ENCODE measurements around the gene RPS6KB2. TPM values are rescaled to one million over a fixed set of nuclear protein-coding genes. Genes with fewer than 3 reads are reported as not detected.

Gene RPS6KB2
- total and polyA plus RNA-seq, 2 of the 4 experiments (the other 2 are of a cell fraction) = 50.7 to 58.4 TPM

- in situ Hi-C loops (cut with MboI; ENCODE audit: low sequenced_read_pairs) (no loop called here), dilution Hi-C loops (cut with HindIII; ENCODE audit: low sequenced_read_pairs, unreplicated experiment) (no loop called here), intact Hi-C loops (cut with micrococcal nuclease) (no loop called here)
- no peak overlapping the region for H3K56ac ChIP-seq (ENCODE audit: extremely low read depth, insufficient read depth, low read length)
- BruUV-seq (replicated peaks) = no TSS peak
- H3K79me1 ChIP-seq (ENCODE audit: low read depth in 1 of 2, low read length in 2 of 2) = peaks cover 10 to 38% of the 10 kb centered on the region in 2 experiments; a peak in 3 of 4 replicates
- H3K18ac ChIP-seq (ENCODE audit: low read depth, low read length) = no peak overlapping the region
- no peaks in the 10 kb centered on the region for H3K27me3 ChIP-seq (ENCODE audit: control insufficient read depth, insufficient read depth, low read length)
- H3K4me2 ChIP-seq (ENCODE audit: low read depth, low read length) = no peak overlapping the region
- no peak for TF ChIP-seq SMC3 (IDR thresholded peaks at IDR 0.05; ENCODE audit: low read depth, low read length)
- TF ChIP-seq BHLHE40 (IDR thresholded peaks at IDR 0.05; ENCODE audit: low read depth, low read length) = no peak
- no peak for TF ChIP-seq CHD1 (IDR thresholded peaks at IDR 0.05; ENCODE audit: low read depth, low read length)
- no peak for TF ChIP-seq FOS (IDR thresholded peaks at IDR 0.05; ENCODE audit: low read depth, low read length)
- TF ChIP-seq RCOR1 (IDR thresholded peaks at IDR 0.05; ENCODE audit: insufficient replicate concordance, low read length) = no peak
- no peak for TF ChIP-seq RAD21 (IDR thresholded peaks at IDR 0.05; ENCODE audit: low read length)
- no peak for TF ChIP-seq USF2 (IDR thresholded peaks at IDR 0.05; ENCODE audit: low read depth, low read length)
- TF ChIP-seq MAFK (IDR thresholded peaks at IDR 0.05; ENCODE audit: low read depth, low read length) = no peak
- no peak for TF ChIP-seq POLR2A (IDR thresholded peaks at IDR 0.05; ENCODE audit: low read depth, low read length)
- TF ChIP-seq, protein P1, sequence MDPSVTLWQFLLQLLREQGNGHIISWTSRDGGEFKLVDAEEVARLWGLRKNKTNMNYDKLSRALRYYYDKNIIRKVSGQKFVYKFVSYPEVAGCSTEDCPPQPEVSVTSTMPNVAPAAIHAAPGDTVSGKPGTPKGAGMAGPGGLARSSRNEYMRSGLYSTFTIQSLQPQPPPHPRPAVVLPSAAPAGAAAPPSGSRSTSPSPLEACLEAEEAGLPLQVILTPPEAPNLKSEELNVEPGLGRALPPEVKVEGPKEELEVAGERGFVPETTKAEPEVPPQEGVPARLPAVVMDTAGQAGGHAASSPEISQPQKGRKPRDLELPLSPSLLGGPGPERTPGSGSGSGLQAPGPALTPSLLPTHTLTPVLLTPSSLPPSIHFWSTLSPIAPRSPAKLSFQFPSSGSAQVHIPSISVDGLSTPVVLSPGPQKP (IDR thresholded peaks at IDR 0.05; ENCODE audit: borderline replicate concordance, low read depth, low read length) = no peak
- TF ChIP-seq NFE2L2 (IDR thresholded peaks at IDR 0.05; ENCODE audit: low read depth, low read length) = no peak
- TF ChIP-seq, protein P2, sequence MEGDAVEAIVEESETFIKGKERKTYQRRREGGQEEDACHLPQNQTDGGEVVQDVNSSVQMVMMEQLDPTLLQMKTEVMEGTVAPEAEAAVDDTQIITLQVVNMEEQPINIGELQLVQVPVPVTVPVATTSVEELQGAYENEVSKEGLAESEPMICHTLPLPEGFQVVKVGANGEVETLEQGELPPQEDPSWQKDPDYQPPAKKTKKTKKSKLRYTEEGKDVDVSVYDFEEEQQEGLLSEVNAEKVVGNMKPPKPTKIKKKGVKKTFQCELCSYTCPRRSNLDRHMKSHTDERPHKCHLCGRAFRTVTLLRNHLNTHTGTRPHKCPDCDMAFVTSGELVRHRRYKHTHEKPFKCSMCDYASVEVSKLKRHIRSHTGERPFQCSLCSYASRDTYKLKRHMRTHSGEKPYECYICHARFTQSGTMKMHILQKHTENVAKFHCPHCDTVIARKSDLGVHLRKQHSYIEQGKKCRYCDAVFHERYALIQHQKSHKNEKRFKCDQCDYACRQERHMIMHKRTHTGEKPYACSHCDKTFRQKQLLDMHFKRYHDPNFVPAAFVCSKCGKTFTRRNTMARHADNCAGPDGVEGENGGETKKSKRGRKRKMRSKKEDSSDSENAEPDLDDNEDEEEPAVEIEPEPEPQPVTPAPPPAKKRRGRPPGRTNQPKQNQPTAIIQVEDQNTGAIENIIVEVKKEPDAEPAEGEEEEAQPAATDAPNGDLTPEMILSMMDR (conservative IDR thresholded peaks at IDR 0.05; ENCODE audit: low read depth, low read length) = no peak
- TF ChIP-seq MXI1 (IDR thresholded peaks at IDR 0.05; ENCODE audit: borderline replicate concordance, low read depth, low read length) = no peak
- TF ChIP-seq CEBPB (IDR thresholded peaks at IDR 0.05; ENCODE audit: low read depth, low read length) = no peak
- TF ChIP-seq RFX5 (IDR thresholded peaks at IDR 0.05; ENCODE audit: low read depth, low read length) = no peak
- no peak for TF ChIP-seq MAZ (IDR thresholded peaks at IDR 0.05; ENCODE audit: borderline replicate concordance, low read depth, low read length)
- no peak for DNase-seq
- peaks cover 9% of the 10 kb centered on the region; the same call in 1 of the 2 replicates for H4K20me1 ChIP-seq (ENCODE audit: insufficient read depth, low read length)
- no peak overlapping the region for H4K5ac ChIP-seq (ENCODE audit: low read depth, low read length)
- ATAC-seq (ENCODE audit: low read depth) = no peak
- H2AFZ ChIP-seq (replicated peaks; ENCODE audit: low read length, poor library complexity) = no peak overlapping the region
- no peak overlapping the region for H2AK5ac ChIP-seq (ENCODE audit: low read depth, low read length)
- no peak overlapping the region for H3K14ac ChIP-seq (replicated peaks; ENCODE audit: low read depth, low read length)
- peaks cover 23% of the 10 kb centered on the region for H3K36me3 ChIP-seq (ENCODE audit: control insufficient read depth, insufficient read depth, low read length)
- no peak overlapping the region for H2BK120ac ChIP-seq (ENCODE audit: low read depth, low read length)
- peaks cover 3% of the 10 kb centered on the region for H3K4me1 ChIP-seq (ENCODE audit: control insufficient read depth, insufficient read depth, low read length)
- H3K23ac ChIP-seq (ENCODE audit: low read depth, low read length) = no peak overlapping the region
- H2AK9ac ChIP-seq (replicated peaks; ENCODE audit: low read depth, low read length, poor library complexity) = peak overlapping the region; percentile 62
- 93% methylated on average over 12 of the region's 18 CpGs; no CpG with 5 or more reads in 1 of the 2 experiments for WGBS, 2 experiments (ENCODE audit: extremely low coverage in 2 of 2, insufficient read length in 1 of 2)
- no peaks in the 10 kb centered on the region; the same call in 1 of the 2 replicates for H3K9me1 ChIP-seq (ENCODE audit: insufficient read depth, low read length)
- H3K9ac ChIP-seq (ENCODE audit: low read depth, low read length) = no peak overlapping the region
- no peak overlapping the region for H4K8ac ChIP-seq (ENCODE audit: low read depth in 2 of 2, low read length in 2 of 2)
- H3K27ac ChIP-seq (ENCODE audit: insufficient read depth, low read length) = no peak overlapping the region
- CTCF ChIA-PET = no interaction called here
- H4K91ac ChIP-seq (ENCODE audit: insufficient read depth, low read depth, low read length) = no peak overlapping the region
- no peaks in the 10 kb centered on the region for H3K9me3 ChIP-seq (ENCODE audit: control insufficient read depth, insufficient read depth, low read length)
- H2BK5ac ChIP-seq (ENCODE audit: low read depth, low read length, poor library complexity, severe bottlenecking) = no peak overlapping the region
- H3K4me3 ChIP-seq (ENCODE audit: insufficient read depth, low read depth, low read length) = no peak overlapping the region
- H2BK20ac ChIP-seq (ENCODE audit: low read depth, low read length) = no peak overlapping the region
- no peak overlapping the region for H2BK15ac ChIP-seq (ENCODE audit: low read depth, low read length)
- POLR2A ChIA-PET (ENCODE audit: unreplicated experiment) = no interaction called here
- H3K4ac ChIP-seq (ENCODE audit: low read depth, low read length) = no peak overlapping the region
Observed at GRCh38 chr11:67393437-67393836, 34.9 kb upstream of the RPS6KB2 start.
